Measurements from ENCODE around the gene PADI4. TPM values are rescaled to one million over a fixed set of nuclear protein-coding genes. Genes with fewer than 3 reads are reported as not detected.
"Not testable (repeated sequence)": the region's sequence is repeated elsewhere in the genome, so short reads cannot be mapped to it uniquely, and the experiment has no call there.

PADI4 gene
- total RNA-seq, 1 experiment from 2014 or later: 0.62 TPM

GRCh38 chr1:17313530-17314309 lies 5.7 kb downstream of the PADI4 start:
- Histone ChIP-seq H3K4me3 (ENCODE audit: insufficient read depth, low read depth, low read length) (no peak overlapping the region), H3K27me3 (ENCODE audit: control insufficient read depth, insufficient read depth, low read length) (no peaks in the 10 kb centered on the region), H3K36me3 (replicated peaks; ENCODE audit: control insufficient read depth, insufficient read depth, low read length) (no peaks in the 10 kb centered on the region)
- DNase-seq: no peak

- Histone ChIP-seq H3K36me3 (replicated peaks; ENCODE audit: control insufficient read depth, insufficient read depth, low read length) (no peaks in the 10 kb centered on the region), H3K4me3 (ENCODE audit: insufficient read depth, low read depth, low read length) (no peak overlapping the region), H3K27me3 (ENCODE audit: control insufficient read depth, insufficient read depth, low read length) (no peaks in the 10 kb centered on the region)
- DNase-seq: no peak
Measured at GRCh38 chr1:17314491-17314971, 6.5 kb downstream of the PADI4 start.

- Histone ChIP-seq H3K36me3 (replicated peaks; ENCODE audit: control insufficient read depth, insufficient read depth, low read length) (no peaks in the 10 kb centered on the region), H3K4me3 (ENCODE audit: insufficient read depth, low read depth, low read length) (no peak overlapping the region), H3K27me3 (ENCODE audit: control insufficient read depth, insufficient read depth, low read length) (no peaks in the 10 kb centered on the region)
- peak; percentile 78 for DNase-seq
Measured at GRCh38 chr1:17315542-17316130, 7.6 kb downstream of the PADI4 start.

GRCh38 chr1:17316704-17317103 lies 8.7 kb downstream of the PADI4 start:
- H3K27me3 ChIP-seq (ENCODE audit: control insufficient read depth, insufficient read depth, low read length): no peaks in the 10 kb centered on the region

GRCh38 chr1:17318262-17318661 lies 10.3 kb downstream of the PADI4 start:
- Histone ChIP-seq H3K36me3 (replicated peaks; ENCODE audit: control insufficient read depth, insufficient read depth, low read length) (no peaks in the 10 kb centered on the region), H3K4me3 (ENCODE audit: insufficient read depth, low read depth, low read length) (no peak overlapping the region), H3K27me3 (ENCODE audit: control insufficient read depth, insufficient read depth, low read length) (no peaks in the 10 kb centered on the region)
- DNase-seq: no peak

More at GRCh38 chr1:17316704-17317103, 8.7 kb downstream of the PADI4 start:
- Histone ChIP-seq H3K4me3 (ENCODE audit: insufficient read depth, low read depth, low read length) (no peak overlapping the region), H3K36me3 (replicated peaks; ENCODE audit: control insufficient read depth, insufficient read depth, low read length) (no peaks in the 10 kb centered on the region)
- DNase-seq: no peak

- Histone ChIP-seq H3K27me3 (ENCODE audit: control insufficient read depth, insufficient read depth, low read length) (no peaks in the 10 kb centered on the region), H3K4me3 (ENCODE audit: insufficient read depth, low read depth, low read length) (no peak overlapping the region), H3K36me3 (replicated peaks; ENCODE audit: control insufficient read depth, insufficient read depth, low read length) (no peaks in the 10 kb centered on the region)
- DNase-seq: no peak
Measured at GRCh38 chr1:17319561-17320350, 11.8 kb downstream of the PADI4 start.

GRCh38 chr1:17321857-17322390 lies 13.9 kb downstream of the PADI4 start:
- H3K4me3 ChIP-seq (ENCODE audit: insufficient read depth, low read depth, low read length); DNase-seq; H3K36me3 ChIP-seq (replicated peaks; ENCODE audit: control insufficient read depth, insufficient read depth, low read length); H3K27me3 ChIP-seq (ENCODE audit: control insufficient read depth, insufficient read depth, low read length): not testable (repeated sequence)

GRCh38 chr1:17328855-17329254 lies 20.9 kb downstream of the PADI4 start:
- no peaks in the 10 kb centered on the region for H3K36me3 ChIP-seq (replicated peaks; ENCODE audit: control insufficient read depth, insufficient read depth, low read length)
- H3K27me3 ChIP-seq (ENCODE audit: control insufficient read depth, insufficient read depth, low read length): no peaks in the 10 kb centered on the region
- no peak for DNase-seq
- H3K4me3 ChIP-seq (ENCODE audit: insufficient read depth, low read depth, low read length): no peak overlapping the region

- Histone ChIP-seq H3K36me3 (replicated peaks; ENCODE audit: control insufficient read depth, insufficient read depth, low read length) (no peaks in the 10 kb centered on the region), H3K27me3 (ENCODE audit: control insufficient read depth, insufficient read depth, low read length) (no peaks in the 10 kb centered on the region), H3K4me3 (ENCODE audit: insufficient read depth, low read depth, low read length) (no peak overlapping the region)
- DNase-seq: no peak
Measured at GRCh38 chr1:17329610-17330009, 21.6 kb downstream of the PADI4 start.

- Histone ChIP-seq H3K4me3 (ENCODE audit: insufficient read depth, low read depth, low read length) (no peak overlapping the region), H3K27me3 (ENCODE audit: control insufficient read depth, insufficient read depth, low read length) (no peaks in the 10 kb centered on the region), H3K36me3 (replicated peaks; ENCODE audit: control insufficient read depth, insufficient read depth, low read length) (no peaks in the 10 kb centered on the region)
- no peak for DNase-seq
Measured at GRCh38 chr1:17330856-17331255, 22.9 kb downstream of the PADI4 start.

- H3K36me3 ChIP-seq (replicated peaks; ENCODE audit: control insufficient read depth, insufficient read depth, low read length): no peaks in the 10 kb centered on the region
- H3K27me3 ChIP-seq (ENCODE audit: control insufficient read depth, insufficient read depth, low read length): no peaks in the 10 kb centered on the region
- H3K4me3 ChIP-seq (ENCODE audit: insufficient read depth, low read depth, low read length): no peak overlapping the region
- DNase-seq: no peak
Measured at GRCh38 chr1:17333081-17333480, 25.1 kb downstream of the PADI4 start.

- H3K36me3 ChIP-seq (replicated peaks; ENCODE audit: control insufficient read depth, insufficient read depth, low read length): no peaks in the 10 kb centered on the region
- no peaks in the 10 kb centered on the region for H3K27me3 ChIP-seq (ENCODE audit: control insufficient read depth, insufficient read depth, low read length)
- H3K4me3 ChIP-seq (ENCODE audit: insufficient read depth, low read depth, low read length): no peak overlapping the region
- DNase-seq: peak; percentile 82
Measured at GRCh38 chr1:17335821-17336710, 28.1 kb downstream of the PADI4 start.

- DNase-seq: no peak
- Histone ChIP-seq H3K36me3 (replicated peaks; ENCODE audit: control insufficient read depth, insufficient read depth, low read length) (no peaks in the 10 kb centered on the region), H3K27me3 (ENCODE audit: control insufficient read depth, insufficient read depth, low read length) (no peaks in the 10 kb centered on the region), H3K4me3 (ENCODE audit: insufficient read depth, low read depth, low read length) (no peak overlapping the region)
Measured at GRCh38 chr1:17338706-17339493, 30.9 kb downstream of the PADI4 start.
